Ovary (tissue), 3 donors: ENCODE data around the gene ARFRP1.

Experiments used
- POLR2A ChIP-seq: fragments of 450-650 bp; IDR thresholded peaks from one replicate; pipeline ENCODE4 v1.6.1; 2017; ENCODE audit warnings: antibody characterized with exemption, mild to moderate bottlenecking, moderate library complexity
- TF ChIP-seq, protein P1 (sequence below), 3 donors: fragments of 450-650 bp in 2 of 3; fragments of 200-600 bp in 1 of 3; IDR thresholded peaks; one replicate each; pipeline versions ENCODE4 v1.5.1 to v1.8.0; 2016 to 2022; ENCODE audit warnings: antibody characterized with exemption in 3 of 3, mild to moderate bottlenecking in 1 of 3
- donor health status: DM: no; HTN: no; CAD: no.

DNA sequence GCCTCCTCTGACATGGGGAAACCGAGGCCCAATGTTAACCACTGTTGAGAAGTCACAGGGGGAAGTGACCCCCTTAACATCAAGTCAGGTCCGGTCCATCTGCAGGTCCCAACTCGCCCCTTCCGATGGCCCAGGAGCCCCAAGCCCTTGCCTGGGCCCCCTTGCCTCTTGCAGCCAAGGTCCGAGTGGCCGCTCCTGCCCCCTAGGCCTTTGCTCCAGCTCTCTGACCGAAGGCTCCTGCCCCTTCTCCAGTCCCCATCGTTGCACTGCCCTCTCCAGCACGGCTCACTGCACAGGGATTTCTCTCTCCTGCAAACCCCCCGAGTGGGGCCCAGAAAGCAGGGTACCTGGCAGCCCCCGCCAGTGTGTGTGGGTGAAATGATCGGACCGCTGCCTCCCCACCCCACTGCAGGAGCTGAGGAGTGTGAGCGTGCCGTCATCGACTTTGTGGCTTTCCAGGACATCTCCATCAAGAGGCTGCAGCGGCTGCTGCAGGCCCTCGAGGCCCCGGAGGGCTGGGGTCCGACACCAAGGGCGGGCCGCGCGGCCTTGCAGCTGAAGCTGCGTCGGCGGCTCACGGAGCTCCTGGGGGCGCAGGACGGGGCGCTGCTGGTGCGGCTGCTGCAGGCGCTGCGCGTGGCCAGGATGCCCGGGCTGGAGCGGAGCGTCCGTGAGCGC, 9.8 kb downstream of the ARFRP1 start:
- TF ChIP-seq, protein P1, sequence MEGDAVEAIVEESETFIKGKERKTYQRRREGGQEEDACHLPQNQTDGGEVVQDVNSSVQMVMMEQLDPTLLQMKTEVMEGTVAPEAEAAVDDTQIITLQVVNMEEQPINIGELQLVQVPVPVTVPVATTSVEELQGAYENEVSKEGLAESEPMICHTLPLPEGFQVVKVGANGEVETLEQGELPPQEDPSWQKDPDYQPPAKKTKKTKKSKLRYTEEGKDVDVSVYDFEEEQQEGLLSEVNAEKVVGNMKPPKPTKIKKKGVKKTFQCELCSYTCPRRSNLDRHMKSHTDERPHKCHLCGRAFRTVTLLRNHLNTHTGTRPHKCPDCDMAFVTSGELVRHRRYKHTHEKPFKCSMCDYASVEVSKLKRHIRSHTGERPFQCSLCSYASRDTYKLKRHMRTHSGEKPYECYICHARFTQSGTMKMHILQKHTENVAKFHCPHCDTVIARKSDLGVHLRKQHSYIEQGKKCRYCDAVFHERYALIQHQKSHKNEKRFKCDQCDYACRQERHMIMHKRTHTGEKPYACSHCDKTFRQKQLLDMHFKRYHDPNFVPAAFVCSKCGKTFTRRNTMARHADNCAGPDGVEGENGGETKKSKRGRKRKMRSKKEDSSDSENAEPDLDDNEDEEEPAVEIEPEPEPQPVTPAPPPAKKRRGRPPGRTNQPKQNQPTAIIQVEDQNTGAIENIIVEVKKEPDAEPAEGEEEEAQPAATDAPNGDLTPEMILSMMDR (IDR thresholded peaks at IDR 0.05): no peak
- no peak for TF ChIP-seq POLR2A
